Measurements from ENCODE around the gene GSTM3. TPM values are rescaled to one million over a fixed set of nuclear protein-coding genes. Genes with fewer than 3 reads are reported as not detected.
"Not testable (repeated sequence)": the region's sequence is repeated elsewhere in the genome, so short reads cannot be mapped to it uniquely, and the experiment has no call there.

Gene GSTM3
- polyA plus RNA-seq, 6 donors from 2014 or later = 0.14 to 8.0 (median 2.1) TPM; not detected in 1

GRCh38 chr1:109685890-109686289 lies 54.9 kb downstream of the GSTM3 start:
- ATAC-seq (ENCODE audit: low read depth in 2 of 2); H3K36me3 Mint-ChIP-seq; H3K27ac Mint-ChIP-seq; H3K9me3 Mint-ChIP-seq; H3K4me1 Mint-ChIP-seq; DNase-seq; H3K27me3 Mint-ChIP-seq: not testable (repeated sequence)
- H3K4me3 Mint-ChIP-seq = peak overlapping the region in 1 of 8 donors; percentile 90

GRCh38 chr1:109685399-109685798 lies 55.4 kb downstream of the GSTM3 start:
- H3K4me3 Mint-ChIP-seq; H3K9me3 Mint-ChIP-seq; H3K27me3 Mint-ChIP-seq; DNase-seq; H3K36me3 Mint-ChIP-seq; ATAC-seq (ENCODE audit: low read depth in 2 of 2); H3K27ac Mint-ChIP-seq; H3K4me1 Mint-ChIP-seq: not testable (repeated sequence)

GRCh38 chr1:109684777-109685176 lies 56.1 kb downstream of the GSTM3 start:
- DNase-seq; H3K4me1 Mint-ChIP-seq; ATAC-seq (ENCODE audit: low read depth in 2 of 2); H3K9me3 Mint-ChIP-seq; H3K27ac Mint-ChIP-seq; H3K27me3 Mint-ChIP-seq; H3K36me3 Mint-ChIP-seq; H3K4me3 Mint-ChIP-seq: not testable (repeated sequence)

Other genes with a start within 250 kb of the GSTM3 start
- 10 to 100 TPM in 5 of 6 donors, 1 to 10 TPM in 1; 9.3 to 13.2 (median 10.8) TPM for gene CYB561D1, start 246.9 kb downstream of the GSTM3 start, polyA plus RNA-seq (ENCODE audit: low read depth in 6 of 6)
- gene AMIGO1, start 231.3 kb downstream of the GSTM3 start, polyA plus RNA-seq (ENCODE audit: low read depth in 6 of 6) = 1 to 10 TPM in 3 of 6 donors, under 1 TPM in 2, not detected in 1; 0.37 to 1.8 (median 1.0) TPM
- gene GPR61, start 201.2 kb downstream of the GSTM3 start, polyA plus RNA-seq (ENCODE audit: low read depth in 6 of 6) = under 1 TPM in 1 of 6 donors, not detected in 5; 0.09 TPM
- gene GNAI3, start 192.4 kb downstream of the GSTM3 start, polyA plus RNA-seq (ENCODE audit: low read depth in 6 of 6) = 10 to 100 TPM in 1 of 6 donors, 1 to 10 TPM in 5; 7.6 to 13.9 (median 8.9) TPM
- gene GNAT2, start 121.4 kb downstream of the GSTM3 start, polyA plus RNA-seq (ENCODE audit: low read depth in 6 of 6) = not detected
- gene AMPD2, start 121.2 kb downstream of the GSTM3 start, polyA plus RNA-seq (ENCODE audit: low read depth in 6 of 6) = 10 to 100 TPM; 14.3 to 34.9 (median 25.6) TPM
- 10 to 100 TPM; 10.6 to 24.4 (median 16.7) TPM for gene GSTM4, start 84.9 kb downstream of the GSTM3 start, polyA plus RNA-seq (ENCODE audit: low read depth in 6 of 6)
- 10 to 100 TPM in 2 of 6 donors, 1 to 10 TPM in 4; 3.9 to 14.5 (median 5.7) TPM for gene GSTM2, start 73.0 kb downstream of the GSTM3 start, polyA plus RNA-seq (ENCODE audit: low read depth in 6 of 6)
- gene GSTM1, start 53.2 kb downstream of the GSTM3 start, polyA plus RNA-seq (ENCODE audit: low read depth in 6 of 6) = 10 to 100 TPM in 4 of 6 donors, not detected in 2; 36.6 to 90.7 (median 46.5) TPM
- gene GSTM5, start 28.8 kb downstream of the GSTM3 start, polyA plus RNA-seq (ENCODE audit: low read depth in 6 of 6) = under 1 TPM in 1 of 6 donors, not detected in 5; 0.93 TPM
- gene EPS8L3, start 22.9 kb upstream of the GSTM3 start, polyA plus RNA-seq (ENCODE audit: low read depth in 6 of 6) = not detected
- under 1 TPM in 3 of 6 donors, not detected in 3; 0.23 to 0.60 (median 0.43) TPM for gene CSF1, start 169.8 kb upstream of the GSTM3 start, polyA plus RNA-seq (ENCODE audit: low read depth in 6 of 6)
- gene AHCYL1, start 243.7 kb upstream of the GSTM3 start, polyA plus RNA-seq (ENCODE audit: low read depth in 6 of 6) = 10 to 100 TPM; 46.9 to 62.0 (median 57.5) TPM